HG03108 (cell line): ENCODE measurements around the gene IFITM5.

ENCODE experiments used
- ATAC-seq: cut with Tn5 transposase; IDR thresholded peaks from one replicate; pipeline ENCODE4 v1.9.1; 2021; ENCODE audit warnings: moderate library complexity; ENCODE audit not compliant: unreplicated experiment

Gene IFITM5

GRCh38 chr11:285021-285893 is 14.1 kb downstream of the IFITM5 start:
- no peak for ATAC-seq

DNA sequence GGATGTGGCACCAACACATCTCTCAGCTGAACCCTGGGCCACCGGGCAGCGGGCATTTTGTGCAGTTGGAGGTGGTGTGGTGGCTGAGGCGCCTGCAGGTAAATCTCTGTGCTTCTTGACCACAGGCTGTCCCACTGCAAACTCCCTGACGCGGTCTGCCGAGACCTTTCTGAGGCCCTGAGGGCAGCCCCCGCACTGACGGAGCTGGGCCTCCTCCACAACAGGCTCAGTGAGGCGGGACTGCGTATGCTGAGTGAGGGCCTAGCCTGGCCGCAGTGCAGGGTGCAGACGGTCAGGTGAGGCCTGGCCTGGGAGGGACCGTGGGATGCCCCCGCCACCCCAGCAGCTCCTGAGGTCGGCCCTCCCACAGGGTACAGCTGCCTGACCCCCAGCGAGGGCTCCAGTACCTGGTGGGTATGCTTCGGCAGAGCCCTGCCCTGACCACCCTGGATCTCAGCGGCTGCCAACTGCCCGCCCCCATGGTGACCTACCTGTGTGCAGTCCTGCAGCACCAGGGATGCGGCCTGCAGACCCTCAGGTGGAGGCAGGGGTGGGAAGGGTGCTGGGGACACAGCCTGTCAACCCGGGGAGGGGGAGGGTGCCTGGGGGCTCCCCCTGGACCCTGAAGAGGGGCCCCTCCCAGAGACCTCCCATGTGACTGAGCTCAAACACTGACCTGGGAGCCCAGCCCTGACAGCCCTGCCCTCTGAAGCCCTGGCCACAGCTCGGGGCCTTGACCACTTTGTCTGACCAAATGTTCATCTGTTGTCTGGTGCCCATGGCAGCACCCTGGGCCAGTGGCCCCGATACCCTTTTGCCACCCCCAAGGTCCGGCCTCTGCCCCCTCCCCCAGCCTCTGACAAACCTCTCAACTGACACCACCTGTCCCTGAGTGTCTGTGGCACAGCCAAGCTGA is 15.0 kb downstream of the IFITM5 start:
- ATAC-seq, result no peak

DNA sequence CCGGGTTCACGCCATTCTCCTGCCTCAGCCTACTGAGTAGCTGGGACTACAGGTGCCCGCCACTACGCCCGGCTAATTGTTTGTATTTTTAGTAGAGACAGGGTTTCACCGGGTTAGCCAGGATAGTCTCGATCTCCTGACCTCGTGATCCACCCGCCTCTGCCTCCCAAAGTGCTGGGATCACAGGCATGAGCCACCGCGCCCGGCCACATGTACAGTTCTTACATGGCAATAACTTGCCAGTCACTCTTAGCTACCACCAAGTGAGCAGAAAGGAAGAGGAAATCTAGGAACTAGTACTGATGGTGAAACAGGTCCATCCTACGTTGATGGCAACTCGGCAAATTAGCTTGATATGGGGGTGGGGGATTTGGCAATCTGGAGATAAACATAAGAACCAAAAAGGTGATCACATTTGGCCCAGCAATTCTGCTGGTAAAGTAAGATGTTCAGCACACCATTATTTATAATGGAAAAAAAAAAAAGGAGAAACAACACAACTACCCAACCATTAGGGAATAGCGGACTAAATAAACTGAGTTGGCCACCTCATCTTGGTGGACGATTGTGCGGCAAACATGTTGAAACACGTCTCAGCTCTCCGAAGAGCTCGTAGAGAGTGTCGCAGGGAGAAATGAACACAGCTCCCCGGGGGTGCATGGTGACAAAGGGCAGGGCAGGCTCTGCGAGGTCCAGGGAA is 15.8 kb downstream of the IFITM5 start:
- no peak for ATAC-seq

DNA sequence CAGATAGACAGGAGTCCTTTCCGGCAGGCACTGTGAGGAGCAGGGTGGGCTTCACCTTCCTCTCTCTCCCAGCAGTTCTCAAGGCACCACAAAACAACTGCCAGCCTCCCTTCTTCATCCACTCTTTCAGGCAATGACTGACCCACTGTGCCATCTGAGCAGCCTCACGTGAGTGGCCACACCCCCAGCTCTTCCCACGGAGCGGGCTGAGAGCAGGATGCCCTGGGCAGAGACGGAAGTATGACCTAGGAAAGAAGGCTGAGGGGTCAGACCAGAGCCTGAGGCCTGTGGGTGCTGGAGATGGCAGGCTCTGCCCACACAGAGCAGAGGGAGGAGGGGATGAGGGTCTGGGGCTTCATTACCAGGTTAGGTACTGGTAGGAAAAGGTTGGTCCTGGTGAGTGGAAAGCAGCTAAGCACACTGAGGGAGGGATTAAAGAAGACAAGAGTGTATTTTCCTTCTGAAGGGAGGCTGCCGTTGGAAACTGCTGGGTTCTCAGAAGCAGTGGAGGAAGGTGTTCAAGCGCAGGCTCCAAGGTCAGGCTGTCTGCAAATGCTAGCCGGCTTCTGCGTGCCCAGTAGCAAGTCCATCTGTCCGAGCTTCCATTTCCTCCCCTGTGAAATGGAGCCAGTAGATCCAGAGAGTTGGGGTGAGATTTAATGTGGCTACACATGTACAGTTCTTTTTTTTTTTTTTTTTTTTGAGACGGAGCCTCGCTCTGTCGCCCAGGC is 16.5 kb downstream of the IFITM5 start:
- no peak for ATAC-seq

DNA sequence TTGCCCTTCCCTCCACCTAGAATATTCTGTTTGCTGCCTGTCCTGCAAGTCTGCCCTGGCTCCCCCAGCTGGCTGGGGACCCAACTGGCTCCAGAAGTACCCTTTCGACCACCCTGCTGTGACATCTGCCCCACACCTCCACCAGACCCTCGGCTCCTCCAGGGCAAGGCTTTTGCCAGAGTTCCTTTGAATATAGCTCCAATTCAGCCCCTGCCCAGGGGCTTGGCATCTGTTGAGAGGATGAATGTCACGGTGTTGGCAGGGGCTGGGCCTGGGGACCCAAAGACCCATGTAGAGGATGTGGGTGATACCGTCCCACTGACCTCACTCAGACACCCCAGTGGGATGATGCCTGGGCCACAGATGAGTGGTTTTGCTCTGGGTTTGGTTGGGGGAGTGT is 17.2 kb downstream of the IFITM5 start:
- no peak for ATAC-seq

DNA sequence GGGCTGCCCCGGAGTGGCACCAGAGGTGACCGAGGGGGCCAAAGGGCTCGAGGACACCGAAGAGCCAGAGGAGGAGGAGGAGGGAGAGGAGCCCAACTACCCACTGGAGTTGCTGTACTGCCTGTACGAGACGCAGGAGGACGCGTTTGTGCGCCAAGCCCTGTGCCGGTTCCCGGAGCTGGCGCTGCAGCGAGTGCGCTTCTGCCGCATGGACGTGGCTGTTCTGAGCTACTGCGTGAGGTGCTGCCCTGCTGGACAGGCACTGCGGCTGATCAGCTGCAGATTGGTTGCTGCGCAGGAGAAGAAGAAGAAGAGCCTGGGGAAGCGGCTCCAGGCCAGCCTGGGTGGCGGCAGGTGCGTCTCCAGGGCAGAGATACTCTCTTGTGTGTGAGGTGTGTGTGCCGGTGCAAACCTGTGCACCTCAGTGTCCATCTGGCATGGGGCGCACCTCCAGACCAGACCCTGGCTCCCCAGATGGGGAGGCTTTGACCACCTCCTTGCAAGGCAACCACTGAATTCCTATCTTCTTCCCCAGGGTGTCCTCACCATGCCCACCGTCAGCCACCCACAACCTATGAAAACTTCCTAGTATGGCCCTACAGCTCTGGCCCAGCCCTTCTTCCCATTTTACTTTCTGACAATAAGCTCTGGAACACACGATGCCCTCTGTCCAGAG is 17.7 kb downstream of the IFITM5 start:
- no peak for ATAC-seq

DNA sequence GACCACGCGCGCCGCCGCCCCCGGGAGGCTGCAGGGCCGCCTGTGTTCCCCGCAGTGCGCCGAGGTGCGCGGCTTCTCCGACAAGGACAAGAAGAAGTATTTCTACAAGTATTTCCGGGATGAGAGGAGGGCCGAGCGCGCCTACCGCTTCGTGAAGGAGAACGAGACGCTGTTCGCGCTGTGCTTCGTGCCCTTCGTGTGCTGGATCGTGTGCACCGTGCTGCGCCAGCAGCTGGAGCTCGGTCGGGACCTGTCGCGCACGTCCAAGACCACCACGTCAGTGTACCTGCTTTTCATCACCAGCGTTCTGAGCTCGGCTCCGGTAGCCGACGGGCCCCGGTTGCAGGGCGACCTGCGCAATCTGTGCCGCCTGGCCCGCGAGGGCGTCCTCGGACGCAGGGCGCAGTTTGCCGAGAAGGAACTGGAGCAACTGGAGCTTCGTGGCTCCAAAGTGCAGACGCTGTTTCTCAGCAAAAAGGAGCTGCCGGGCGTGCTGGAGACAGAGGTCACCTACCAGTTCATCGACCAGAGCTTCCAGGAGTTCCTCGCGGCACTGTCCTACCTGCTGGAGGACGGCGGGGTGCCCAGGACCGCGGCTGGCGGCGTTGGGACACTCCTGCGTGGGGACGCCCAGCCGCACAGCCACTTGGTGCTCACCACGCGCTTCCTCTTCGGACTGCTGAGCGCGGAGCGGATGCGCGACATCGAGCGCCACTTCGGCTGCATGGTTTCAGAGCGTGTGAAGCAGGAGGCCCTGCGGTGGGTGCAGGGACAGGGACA is 18.4 kb downstream of the IFITM5 start:
- ATAC-seq, result no peak

GRCh38 chr11:279966-280705 is 19.2 kb downstream of the IFITM5 start:
- ATAC-seq, result no peak

GRCh38 chr11:279040-279965 is 20.0 kb downstream of the IFITM5 start:
- no peak for ATAC-seq

GRCh38 chr11:278001-278951 is 21.1 kb downstream of the IFITM5 start, which contains the start of gene NLRP6:
Gene NLRP6, plus strand, starts transcription at chr11:278407. Its CDS starts 163 bp downstream, at chr11:278570.
- no peak for ATAC-seq

DNA sequence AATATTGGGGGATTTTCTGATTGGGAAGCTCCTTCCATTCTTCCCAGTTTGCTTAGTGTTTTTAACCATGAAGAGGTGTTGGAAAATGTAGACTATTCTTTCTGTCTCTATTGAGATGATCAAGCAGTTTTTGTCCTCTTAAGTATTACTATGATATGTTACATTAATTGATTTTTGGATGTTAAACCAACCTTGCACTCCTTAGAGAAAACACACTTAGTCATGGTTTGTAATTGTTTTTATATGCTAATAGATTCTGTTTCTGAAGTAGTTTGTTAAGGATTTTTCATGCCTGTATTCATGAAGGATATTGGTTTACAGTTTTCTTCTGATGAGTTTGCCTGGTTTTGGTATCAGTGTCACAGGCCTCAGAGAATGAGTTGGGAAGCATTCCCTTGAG is 23.1 kb downstream of the IFITM5 start:
- ATAC-seq, result no peak

- ATAC-seq, result no peak
These were observed 26.5 kb downstream of the IFITM5 start for GRCh38 chr11:272931-273198.

DNA sequence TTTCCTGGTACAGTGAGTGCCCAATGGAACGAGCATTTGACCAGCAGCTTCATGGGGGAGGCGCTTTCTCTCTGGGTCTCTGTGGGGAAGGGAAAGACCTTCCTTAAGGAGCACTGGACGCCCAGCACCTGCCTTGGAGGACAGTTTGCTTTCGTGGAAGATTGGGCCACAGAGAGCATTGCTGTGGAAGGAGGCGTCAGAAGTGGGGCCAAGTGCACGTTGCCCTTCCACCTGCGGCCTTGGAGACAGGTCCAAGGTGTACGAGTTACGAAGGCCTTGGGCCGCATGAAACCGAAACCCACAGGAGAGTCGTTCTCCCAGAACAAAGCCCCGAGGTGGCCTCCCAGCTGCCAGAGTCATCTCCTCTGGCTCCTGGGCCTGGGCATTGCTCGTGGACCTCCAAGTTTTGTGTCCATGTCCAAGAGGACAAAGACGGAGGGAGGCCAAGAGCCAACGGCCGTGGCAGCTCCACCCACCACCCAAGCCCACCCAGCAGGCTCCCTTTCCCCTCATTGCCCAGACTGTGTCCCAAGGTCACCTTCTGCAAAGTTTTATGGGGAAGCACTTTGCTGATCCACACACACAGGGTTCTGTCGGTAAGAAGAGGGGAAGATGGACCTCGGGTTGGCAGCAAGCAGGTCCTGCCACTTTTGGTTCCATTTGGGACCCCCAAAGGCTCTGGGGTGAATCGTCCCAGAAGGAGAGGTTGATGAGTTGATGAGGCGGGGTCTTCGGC is 27.0 kb downstream of the IFITM5 start:
- no peak for ATAC-seq

- ATAC-seq, result no peak
These were observed 28.0 kb downstream of the IFITM5 start for GRCh38 chr11:271319-271715.

GRCh38 chr11:270451-271318 is 28.6 kb downstream of the IFITM5 start:
- ATAC-seq, result no peak
